H1 (cell line): ENCODE measurements around the gene SLC6A7. TPM values are rescaled to one million over a fixed set of nuclear protein-coding genes. Genes with fewer than 3 reads are reported as not detected.

Experiments
- CTCF ChIA-PET: fragments of 300-600 bp; sonication (Branson Sonifier 250); formaldehyde crosslinking; loops from one replicate; lab custom pipeline; 2021; ENCODE audit not compliant: partially characterized antibody; lab: Charles Lee
- POLR2A ChIA-PET: fragments of 300-600 bp; sonication (Branson Sonifier 250); formaldehyde crosslinking; loops from one replicate; lab custom pipeline; 2021; ENCODE audit warnings: inconsistent platforms; ENCODE audit not compliant: partially characterized antibody; lab: Charles Lee
- DNase-seq, 2 experiments: peaks; one replicate each; pipeline versions ENCODE4 v3.0.0 to v3.0.0-alpha.2; 2010 to 2022; ENCODE audit warnings: low spot score in 2 of 2, low read depth in 1 of 2, mixed read lengths in 1 of 2
- FAIRE-seq: peaks from 2 replicates; lab custom pipeline; 2011; peaks lifted over from hg19 to GRCh38; lab: Jason Lieb, UNC
- H2AFZ ChIP-seq: 2 replicates; pipeline ENCODE4 v1.8.1; 2012; ENCODE audit warnings: low read length, inconsistent platforms
- H2AK5ac ChIP-seq: 2 replicates; pipeline ENCODE4 v1.6.1; 2013; ENCODE audit warnings: low read depth, low read length
- H2BK120ac ChIP-seq: replicated peaks from 2 replicates; pipeline ENCODE3; 2013; ENCODE audit warnings: low read depth, low read length, inconsistent platforms
- H2BK12ac ChIP-seq: 2 replicates; pipeline ENCODE4 v1.6.1; 2013; ENCODE audit warnings: low read depth, low read length
- H2BK15ac ChIP-seq: 2 replicates; pipeline ENCODE4 v1.6.1; 2013; ENCODE audit warnings: low read length
- H2BK20ac ChIP-seq: 2 replicates; pipeline ENCODE4 v1.6.1; 2013; ENCODE audit warnings: low read length
- H2BK5ac ChIP-seq: 2 replicates; pipeline ENCODE4 v1.6.1; 2013; ENCODE audit warnings: low read depth, low read length
- H3K14ac ChIP-seq: 2 replicates; pipeline ENCODE4 v1.6.1; 2013; ENCODE audit warnings: inconsistent platforms; ENCODE audit not compliant: insufficient read length
- H3K18ac ChIP-seq: 2 replicates; pipeline ENCODE4 v1.6.1; 2013; ENCODE audit warnings: low read length; ENCODE audit errors: extremely low read depth
- H3K23ac ChIP-seq: 2 replicates; pipeline ENCODE4 v1.6.1; 2013; ENCODE audit warnings: inconsistent platforms; ENCODE audit not compliant: insufficient read length
- H3K23me2 ChIP-seq: 2 replicates; pipeline ENCODE4 v1.6.1; 2013; ENCODE audit warnings: low read depth, low read length
- H3K27ac ChIP-seq: 2 replicates; pipeline ENCODE4 v1.6.1; 2011; ENCODE audit warnings: low read depth, low read length, inconsistent platforms
- H3K27me3 ChIP-seq, 4 experiments: replicated peaks in 1 of 4; 1 replicate in 1 of 4; 2 replicates in 3 of 4; pipeline versions ENCODE4 v1.6.1 to v1.8.1; 2011 to 2013; ENCODE audit warnings: low read length in 3 of 4, mild to moderate bottlenecking in 3 of 4, inconsistent platforms in 2 of 4, mixed read lengths in 2 of 4, moderate library complexity in 1 of 4; ENCODE audit not compliant: control insufficient read depth in 3 of 4, insufficient read depth in 3 of 4; ENCODE audit errors: extremely low read depth in 1 of 4
- H3K36me3 ChIP-seq, 4 experiments: 2 replicates each; pipeline versions ENCODE4 v1.6.1 to v1.8.1; 2011 to 2013; ENCODE audit warnings: mild to moderate bottlenecking in 4 of 4, low read length in 3 of 4, moderate library complexity in 2 of 4, control low read depth in 1 of 4, inconsistent platforms in 1 of 4; ENCODE audit not compliant: insufficient read depth in 4 of 4, control insufficient read depth in 2 of 4
- H3K4ac ChIP-seq: replicated peaks from 2 replicates; pipeline ENCODE3; 2013; ENCODE audit warnings: low read length, low read depth, mixed read lengths, inconsistent platforms; ENCODE audit not compliant: insufficient read length
- H3K4me1 ChIP-seq, 4 experiments: replicated peaks in 1 of 4; 1 replicate in 1 of 4; 2 replicates in 3 of 4; pipeline versions ENCODE4 v1.6.1 to v1.8.1; 2011 to 2013; ENCODE audit warnings: low read length in 3 of 4, inconsistent platforms in 2 of 4, mixed read lengths in 1 of 4; ENCODE audit not compliant: insufficient read depth in 4 of 4, control insufficient read depth in 3 of 4
- H3K4me2 ChIP-seq, 2 experiments: 2 replicates each; pipeline versions ENCODE4 v1.6.1 to v1.8.1; 2011 to 2013; ENCODE audit warnings: low read depth in 2 of 2, low read length in 2 of 2, control low read depth in 1 of 2, inconsistent platforms in 1 of 2, mild to moderate bottlenecking in 1 of 2; ENCODE audit not compliant: insufficient read depth in 1 of 2
- H3K4me3 ChIP-seq, 4 experiments: fragments of 200-600, 300-600 bp in 1 of 4; sonication (generic), shearing (Covaris generic), sonication (Bioruptor Twin) in 1 of 4; 2 replicates each; pipeline versions ENCODE4 v1.5.1 to v1.8.1; 2011 to 2016; ENCODE audit warnings: low read length in 4 of 4, low read depth in 3 of 4, control low read depth in 2 of 4, inconsistent platforms in 2 of 4, mild to moderate bottlenecking in 2 of 4, mixed read lengths in 1 of 4, moderate library complexity in 1 of 4; ENCODE audit not compliant: insufficient read depth in 2 of 4; ENCODE audit errors: extremely low read depth in 1 of 4
- H3K56ac ChIP-seq: replicated peaks from 2 replicates; pipeline ENCODE3; 2013; ENCODE audit warnings: low read depth, mild to moderate bottlenecking, mixed read lengths, low read length, inconsistent platforms; ENCODE audit not compliant: insufficient read length
- H3K79me1 ChIP-seq: 2 replicates; pipeline ENCODE4 v1.6.1; 2013; ENCODE audit warnings: low read depth, low read length, control low read depth
- H3K79me2 ChIP-seq, 2 experiments: 2 replicates each; pipeline versions ENCODE4 v1.6.1 to v1.8.1; 2012 to 2013; ENCODE audit warnings: low read length in 2 of 2, mild to moderate bottlenecking in 2 of 2, inconsistent platforms in 1 of 2; ENCODE audit not compliant: insufficient read depth in 2 of 2, control insufficient read depth in 1 of 2
- H3K9ac ChIP-seq, 4 experiments: replicated peaks in 1 of 4; 1 replicate in 1 of 4; 2 replicates in 3 of 4; pipeline versions ENCODE4 v1.6.1 to v1.8.1; 2011 to 2013; ENCODE audit warnings: low read depth in 3 of 4, low read length in 3 of 4, control low read depth in 2 of 4, mild to moderate bottlenecking in 2 of 4, moderate library complexity in 2 of 4, inconsistent platforms in 1 of 4; ENCODE audit errors: extremely low read depth in 1 of 4
- H3K9me3 ChIP-seq, 2 experiments: 2 replicates each; pipeline versions ENCODE4 v1.6.1 to v1.8.1; 2012 to 2013; ENCODE audit warnings: mild to moderate bottlenecking in 2 of 2, moderate library complexity in 2 of 2, control low read depth in 1 of 2, inconsistent platforms in 1 of 2, low read depth in 1 of 2, low read length in 1 of 2, mixed read lengths in 1 of 2; ENCODE audit not compliant: insufficient read depth in 2 of 2
- H4K20me1 ChIP-seq, 2 experiments: replicated peaks in 1 of 2; 2 replicates each; pipeline versions ENCODE3 to v1.8.1; 2011 to 2013; ENCODE audit warnings: inconsistent platforms in 2 of 2, low read length in 2 of 2, mild to moderate bottlenecking in 1 of 2; ENCODE audit not compliant: insufficient read depth in 2 of 2, control insufficient read depth in 1 of 2
- H4K5ac ChIP-seq: 2 replicates; pipeline ENCODE4 v1.6.1; 2013; ENCODE audit warnings: low read length, low read depth, mixed read lengths, inconsistent platforms; ENCODE audit not compliant: insufficient read length
- H4K8ac ChIP-seq: 2 replicates; pipeline ENCODE4 v1.8.0; 2013; ENCODE audit warnings: mild to moderate bottlenecking, moderate library complexity, low read length, inconsistent platforms; ENCODE audit not compliant: insufficient read depth; ENCODE audit errors: extremely low read depth
- H4K91ac ChIP-seq: replicated peaks from 2 replicates; pipeline ENCODE3; 2013; ENCODE audit warnings: low read length, mixed read lengths, inconsistent platforms; ENCODE audit not compliant: insufficient read length
- RAD21 ChIP-seq, 2 experiments: IDR thresholded peaks in 1 of 2; conservative IDR thresholded peaks in 1 of 2; 2 replicates each; pipeline ENCODE4 v1.6.1; 2011; ENCODE audit warnings: low read depth in 2 of 2, low read length in 2 of 2, improper control_type of control experiment in 1 of 2, inconsistent platforms in 1 of 2, mild to moderate bottlenecking in 1 of 2, moderate library complexity in 1 of 2
- SAP30 ChIP-seq: fragments of 300-600 bp; sonication (generic); IDR thresholded peaks from 2 replicates; pipeline ENCODE4 v1.7.1; 2012; ENCODE audit warnings: low read length, moderate library complexity, mild to moderate bottlenecking, inconsistent platforms; ENCODE audit not compliant: insufficient read depth, insufficient replicate concordance
- WGBS, 2 experiments: shearing (Covaris generic) in 1 of 2; methylation state at CpG; one replicate each; pipeline versions ENCODE4 v1.1.6 to v1.1.7; 2013 to 2015; ENCODE audit warnings: low lambda C conversion rate in 2 of 2, mixed read lengths in 2 of 2, inconsistent platforms in 1 of 2, low coverage in 1 of 2, missing lambda C conversion rate in 1 of 2; ENCODE audit not compliant: insufficient replicate concordance in 2 of 2, insufficient coverage in 1 of 2, insufficient read length in 1 of 2; ENCODE audit errors: extremely low coverage in 1 of 2, missing lambda C conversion rate in 1 of 2; 5-methylcytosine and 5-hydroxymethylcytosine counted together
- polyA plus RNA-seq, 7 experiments: library from polyadenylated mRNA; depleted of rRNA in 3 of 7; stranded (reverse) in 5 of 7; unstranded in 2 of 7; fragments of >200 nt in 5 of 7; fragments of 200-250 nt in 2 of 7; gene quantifications; 1 replicate in 5 of 7; 2 replicates in 1 of 7; 4 replicates in 1 of 7; pipeline versions ENCODE4 v1.2.1 to v1.2.3, GENCODE V29; 2011 to 2013; ENCODE audit warnings: missing spikeins in 2 of 7, mixed read lengths in 2 of 7
- total RNA-seq: library from RNA; stranded (reverse); fragmentation: NEBNext Ultra II Directional; extraction: Animal tissue kit (Norgen Biotek cat#: 25700); gene quantifications from 2 replicates; pipeline ENCODE4 v1.2.1, GENCODE V29; 2021

SLC6A7 gene
- total and polyA plus RNA-seq, 2 of the 8 experiments (the other 6 are each of a cell fraction or from before 2014, with no cell fraction given) = 0.07 to 0.12 TPM

- H3K4me2 ChIP-seq = no peak overlapping the region
- no peak overlapping the region for H4K5ac ChIP-seq
- H3K23ac ChIP-seq = no peak overlapping the region
- H2AFZ ChIP-seq = no peak overlapping the region
- peaks cover 0 to 11% (median 7%) of the 10 kb centered on the region in 4 experiments; a peak in 3 of 7 replicates for H3K27me3 ChIP-seq
- no peaks in the 10 kb centered on the region for H3K9me3 ChIP-seq
- no peak overlapping the region for H3K27ac ChIP-seq
- no peak for FAIRE-seq
- H3K56ac ChIP-seq = no peak overlapping the region
- no peaks in the 10 kb centered on the region for H4K20me1 ChIP-seq
- H4K8ac ChIP-seq = no peak overlapping the region
- H3K4ac ChIP-seq = no peak overlapping the region
- no peak overlapping the region for H3K18ac ChIP-seq
- no peak overlapping the region for H2BK15ac ChIP-seq
- ChIA-PET POLR2A (no interaction called here), CTCF (interaction anchor here (1.2 to 23.7 kb wide), 3 partner anchors 17 to 35 kb away, joined by 3 to 302 read pairs (median 206); no protein-coding TSS in a partner anchor)
- no peaks in the 10 kb centered on the region; the same call in 1 of the 2 replicates for H3K23me2 ChIP-seq
- no peak overlapping the region for H2BK12ac ChIP-seq
- H3K79me1 ChIP-seq = no peaks in the 10 kb centered on the region
- H3K14ac ChIP-seq = no peak overlapping the region
- H2BK120ac ChIP-seq = no peak overlapping the region
- no peak overlapping the region for H4K91ac ChIP-seq
- no peak overlapping the region for H3K9ac ChIP-seq
- no peak overlapping the region for H2BK20ac ChIP-seq
- H3K4me3 ChIP-seq = no peak overlapping the region
- 84% methylated on average over 16 of the region's 16 CpGs; no CpG with 5 or more reads in 1 of the 2 experiments for WGBS, 2 experiments
- H3K36me3 ChIP-seq = no peaks in the 10 kb centered on the region
- H2AK5ac ChIP-seq = no peak overlapping the region
- H3K4me1 ChIP-seq = no peaks in the 10 kb centered on the region; a peak in 1 of 7 replicates
- H2BK5ac ChIP-seq = no peak overlapping the region
- H3K79me2 ChIP-seq = no peaks in the 10 kb centered on the region
- no peak for DNase-seq
- TF ChIP-seq SAP30 = no peak
- TF ChIP-seq RAD21 (IDR thresholded peaks at IDR 0.05 in 1 of 2, conservative IDR thresholded peaks at IDR 0.05 in 1 of 2; ENCODE audit: low read depth in 2 of 2, low read length in 2 of 2) = no peak
These were observed 7.1 kb downstream of the SLC6A7 start for GRCh38 chr5:150196986-150197385.
